Activated CD4-positive, alpha-beta T cell treated with anti-CD3 and anti-CD28 coated beads for 36 hours (primary cell): Measurements from ENCODE around the gene RFTN2. TPM values are rescaled to one million over a fixed set of nuclear protein-coding genes. Genes with fewer than 3 reads are reported as not detected.
"Not testable (repeated sequence)": the region's sequence is repeated elsewhere in the genome, so short reads cannot be mapped to it uniquely, and the experiment has no call there.

Source experiments
- ATAC-seq: fragments of 200-7000 bp; cut with Tn5 transposase; one replicate; pipeline ENCODE4 v1.10.0; 2021; ENCODE audit warnings: mild to moderate bottlenecking, moderate library complexity
- CTCF ChIA-PET: fragments of 350-600 bp; sonication (Branson Sonifier 250); formaldehyde crosslinking; loops from one replicate; lab custom pipeline; 2021; ENCODE audit warnings: antibody characterized with exemption; lab: Charles Lee
- POLR2A ChIA-PET: fragments of 350-600 bp; sonication (Branson Sonifier 250); formaldehyde crosslinking; loops from one replicate; lab custom pipeline; 2021; ENCODE audit warnings: antibody characterized with exemption, inconsistent platforms; lab: Charles Lee
- DNase-seq: peaks from one replicate; pipeline ENCODE4 v3.0.0-alpha.2; 2020
- H3K27ac Mint-ChIP-seq: one replicate; pipeline ENCODE4 v1.8.0; 2021; ENCODE audit warnings: mixed read lengths
- H3K27me3 Mint-ChIP-seq: one replicate; pipeline ENCODE4 v1.8.0; 2021; ENCODE audit warnings: mixed read lengths
- H3K36me3 Mint-ChIP-seq: one replicate; pipeline ENCODE4 v1.8.0; 2021; ENCODE audit warnings: low read depth, mixed read lengths
- H3K4me1 Mint-ChIP-seq: one replicate; pipeline ENCODE4 v1.8.0; 2021; ENCODE audit warnings: mixed read lengths
- H3K4me3 Mint-ChIP-seq: one replicate; pipeline ENCODE4 v1.8.0; 2021; ENCODE audit warnings: mild to moderate bottlenecking, moderate library complexity, mixed read lengths
- H3K9me3 Mint-ChIP-seq: one replicate; pipeline ENCODE4 v1.8.0; 2021; ENCODE audit warnings: low read depth, mixed read lengths
- intact Hi-C, 2 experiments: fragments of 100-400 bp; cut with DNase I in 1 of 2; cut with micrococcal nuclease in 1 of 2; formaldehyde crosslinking; loops; one replicate each; pipeline versions ENCODE4 v1.14.2 to v1.15.1; 2022 to 2024; cut with DNase I, micrococcal nuclease
- total RNA-seq, 2 experiments: library from RNA; stranded (reverse); gene quantifications; one replicate each; pipeline ENCODE4 v1.2.3, GENCODE V29; 2021

The RFTN2 gene
- total RNA-seq, 2 experiments from 2014 or later = not detected

- ChIA-PET POLR2A (interaction anchor here (1.0 kb wide), 1 partner anchor 205 kb away, joined by 3 read pairs; the partner anchor contains the start of gene HSPD1), CTCF (interaction anchor here (0.6 to 4.1 kb wide), 8 partner anchors 9 to 393 kb away, joined by 3 to 31 read pairs (median 3); no protein-coding TSS in a partner anchor)
- peaks cover 2% of the 10 kb centered on the region for H3K27me3 Mint-ChIP-seq
- ATAC-seq (peak; percentile 79), DNase-seq (peak; percentile 96)
- intact Hi-C loops = loop anchor here (1.0 to 10.0 kb wide), 15 partner anchors 99 to 1759 kb away; partner anchors contain the start of genes COQ10B (in 2 of the 2), HSPE1 (in 2 of the 2), CCDC150 (in 1 of the 2) and MOB4 (in 1 of the 2)
- H3K4me3 Mint-ChIP-seq = peak within 1 kb of the TSS; percentile 80
- peaks cover 41% of the 10 kb centered on the region for H3K4me1 Mint-ChIP-seq
- H3K27ac Mint-ChIP-seq = peak within 1 kb of the TSS; percentile 94
- peaks cover 23% of the 10 kb centered on the region for H3K36me3 Mint-ChIP-seq
- no peaks in the 10 kb centered on the region for H3K9me3 Mint-ChIP-seq
Observed at GRCh38 chr2:197705121-197705911, 29.9 kb upstream of the RFTN2 start, which contains the start of gene MARS2. MARS2 (plus strand) TSS chr2:197705369; CDS start chr2:197705406, 37 bp downstream.

- intact Hi-C loops = loop anchor here (1.0 to 10.0 kb wide), 16 partner anchors 100 to 1760 kb away; partner anchors contain the start of genes COQ10B (in 2 of the 2), HSPE1 (in 2 of the 2), CCDC150 (in 1 of the 2) and MOB4 (in 1 of the 2)
- ChIA-PET POLR2A (interaction anchor here (1.0 kb wide), 1 partner anchor 205 kb away, joined by 3 read pairs; the partner anchor contains the start of gene HSPD1), CTCF (interaction anchor here (0.6 to 1.0 kb wide), 3 partner anchors 10 to 362 kb away, joined by 3 read pairs; no protein-coding TSS in a partner anchor)
- H3K36me3 Mint-ChIP-seq = peaks cover 16% of the 10 kb centered on the region
- H3K4me3 Mint-ChIP-seq = peak overlapping the region; percentile 80
- DNase-seq (no peak), ATAC-seq (peak; percentile 34)
- H3K27me3 Mint-ChIP-seq = peaks cover 2% of the 10 kb centered on the region
- H3K27ac Mint-ChIP-seq = peak overlapping the region; percentile 94
- no peaks in the 10 kb centered on the region for H3K9me3 Mint-ChIP-seq
- peaks cover 34% of the 10 kb centered on the region for H3K4me1 Mint-ChIP-seq
Observed at GRCh38 chr2:197704434-197705120, 29.2 kb upstream of the RFTN2 start.

GRCh38 chr2:197700960-197701359 is 25.6 kb upstream of the RFTN2 start:
- H3K27ac Mint-ChIP-seq = no peak overlapping the region
- H3K4me3 Mint-ChIP-seq = no peak overlapping the region

GRCh38 chr2:197699724-197700123 is 24.3 kb upstream of the RFTN2 start:
- H3K9me3 Mint-ChIP-seq, ATAC-seq, H3K4me3 Mint-ChIP-seq, CTCF ChIA-PET, H3K36me3 Mint-ChIP-seq, H3K27ac Mint-ChIP-seq, POLR2A ChIA-PET, H3K27me3 Mint-ChIP-seq, DNase-seq: not testable (repeated sequence)
- H3K4me1 Mint-ChIP-seq = peaks cover 15% of the 10 kb centered on the region
- intact Hi-C loops = loop anchor here (5.0 to 10.0 kb wide), 5 partner anchors 97 to 1765 kb away; no protein-coding TSS in a partner anchor

More at GRCh38 chr2:197700960-197701359, 25.6 kb upstream of the RFTN2 start:
- DNase-seq (peak; percentile 39), ATAC-seq (peak; percentile 12)
- ChIA-PET POLR2A (no interaction called here), CTCF (interaction anchor here (1.5 kb wide), 1 partner anchor 20 kb away, joined by 4 read pairs; no protein-coding TSS in a partner anchor)
- H3K27me3 Mint-ChIP-seq = peaks cover 2% of the 10 kb centered on the region
- no peaks in the 10 kb centered on the region for H3K9me3 Mint-ChIP-seq
- intact Hi-C loops = loop anchor here (5.0 to 10.0 kb wide), 5 partner anchors 99 to 1764 kb away; no protein-coding TSS in a partner anchor
- H3K36me3 Mint-ChIP-seq = no peaks in the 10 kb centered on the region
- H3K4me1 Mint-ChIP-seq = peaks cover 16% of the 10 kb centered on the region

- ATAC-seq, H3K9me3 Mint-ChIP-seq, CTCF ChIA-PET, DNase-seq, H3K27ac Mint-ChIP-seq, H3K36me3 Mint-ChIP-seq, H3K27me3 Mint-ChIP-seq, intact Hi-C loops, POLR2A ChIA-PET, H3K4me3 Mint-ChIP-seq: not testable (repeated sequence)
- peaks cover 13% of the 10 kb centered on the region for H3K4me1 Mint-ChIP-seq
Observed at GRCh38 chr2:197696571-197696970, 21.2 kb upstream of the RFTN2 start.

GRCh38 chr2:197695971-197696370 is 20.6 kb upstream of the RFTN2 start:
- POLR2A ChIA-PET, H3K27me3 Mint-ChIP-seq, H3K4me1 Mint-ChIP-seq, H3K9me3 Mint-ChIP-seq, CTCF ChIA-PET, intact Hi-C loops, H3K4me3 Mint-ChIP-seq, DNase-seq, ATAC-seq, H3K27ac Mint-ChIP-seq, H3K36me3 Mint-ChIP-seq: not testable (repeated sequence)

GRCh38 chr2:197695206-197695605 is 19.8 kb upstream of the RFTN2 start:
- H3K9me3 Mint-ChIP-seq, ATAC-seq, H3K27ac Mint-ChIP-seq, H3K27me3 Mint-ChIP-seq, POLR2A ChIA-PET, H3K4me3 Mint-ChIP-seq, intact Hi-C loops, DNase-seq, H3K36me3 Mint-ChIP-seq, H3K4me1 Mint-ChIP-seq: not testable (repeated sequence)
- CTCF ChIA-PET = interaction anchor here (0.6 to 1.0 kb wide), 2 partner anchors 37 to 524 kb away, joined by 3 read pairs; no protein-coding TSS in a partner anchor

- no peaks in the 10 kb centered on the region for H3K4me1 Mint-ChIP-seq
- ChIA-PET CTCF (no interaction called here), POLR2A (no interaction called here)
- H3K27ac Mint-ChIP-seq = no peak overlapping the region
- ATAC-seq (peak; percentile 58), DNase-seq (no peak)
- H3K36me3 Mint-ChIP-seq = no peaks in the 10 kb centered on the region
- no peak overlapping the region for H3K4me3 Mint-ChIP-seq
- H3K27me3 Mint-ChIP-seq = peaks cover 22% of the 10 kb centered on the region
- intact Hi-C loops = no loop called here
- H3K9me3 Mint-ChIP-seq = no peaks in the 10 kb centered on the region
Observed at GRCh38 chr2:197677483-197677882, 2.1 kb upstream of the RFTN2 start.

- intact Hi-C loops = no loop called here
- Mint-ChIP-seq H3K36me3 (no peaks in the 10 kb centered on the region), H3K4me3 (no peak overlapping the region), H3K9me3 (no peaks in the 10 kb centered on the region), H3K27me3 (peaks cover 22% of the 10 kb centered on the region), H3K27ac (no peak overlapping the region), H3K4me1 (no peaks in the 10 kb centered on the region)
- ATAC-seq (no peak), DNase-seq (no peak)
- CTCF ChIA-PET = no interaction called here
- POLR2A ChIA-PET = no interaction called here
Observed at GRCh38 chr2:197677056-197677455, 1.7 kb upstream of the RFTN2 start.

- ATAC-seq = no peak
- ChIA-PET POLR2A (no interaction called here), CTCF (interaction anchor here (0.7 kb wide), 1 partner anchor 582 kb away, joined by 4 read pairs; no protein-coding TSS in a partner anchor)
- DNase-seq = no peak
- no peaks in the 10 kb centered on the region for H3K4me1 Mint-ChIP-seq
- H3K27ac Mint-ChIP-seq = no peak overlapping the region
- H3K9me3 Mint-ChIP-seq = no peaks in the 10 kb centered on the region
- no peaks in the 10 kb centered on the region for H3K36me3 Mint-ChIP-seq
- intact Hi-C loops = no loop called here
- H3K4me3 Mint-ChIP-seq = no peak overlapping the region
- peaks cover 24% of the 10 kb centered on the region for H3K27me3 Mint-ChIP-seq
Observed at GRCh38 chr2:197675711-197676188, 363 bp upstream of the RFTN2 start.

GRCh38 chr2:197674591-197674990 is 796 bp downstream of the RFTN2 start:
- Mint-ChIP-seq H3K4me3 (no peak overlapping the region), H3K4me1 (no peaks in the 10 kb centered on the region), H3K9me3 (no peaks in the 10 kb centered on the region), H3K27ac (no peak overlapping the region), H3K36me3 (no peaks in the 10 kb centered on the region), H3K27me3 (peaks cover 23% of the 10 kb centered on the region)
- POLR2A ChIA-PET = no interaction called here
- intact Hi-C loops = no loop called here
- no peak for ATAC-seq
- CTCF ChIA-PET = interaction anchor here (0.6 kb wide), 2 partner anchors 10 to 38 kb away, joined by 3 read pairs; no protein-coding TSS in a partner anchor
- no peak for DNase-seq
